HG03571 (cell line): ENCODE data around the gene ZNF785.
A peak's percentile ranks its signal among the peaks of the same experiment; 100 is the strongest.
"Not testable (repeated sequence)": the region's sequence is repeated elsewhere in the genome, so short reads cannot be mapped to it uniquely, and the experiment has no call there.

ENCODE experiments used
- ATAC-seq: cut with Tn5 transposase; IDR thresholded peaks from one replicate; pipeline ENCODE4 v1.9.1; 2021; ENCODE audit not compliant: unreplicated experiment

The ZNF785 gene

DNA sequence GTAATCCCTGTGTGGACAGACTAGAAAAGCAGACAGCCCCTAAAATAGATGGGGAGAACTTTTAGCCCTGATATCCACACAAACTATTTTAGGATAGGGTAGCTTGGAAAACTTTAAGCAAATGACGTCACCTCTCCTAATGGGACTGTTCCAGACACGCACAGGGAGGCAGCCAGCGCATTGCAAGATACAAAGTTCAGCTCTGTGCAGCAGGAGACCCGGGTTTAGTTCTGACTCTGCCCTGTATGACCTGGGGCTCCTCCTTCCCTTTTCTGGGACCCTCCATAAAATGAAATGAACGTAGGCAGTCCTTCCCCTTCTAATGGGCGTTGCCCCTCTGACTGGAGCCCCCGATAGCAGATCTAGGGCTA is 18.4 kb upstream of the ZNF785 start:
- ATAC-seq = no peak

DNA sequence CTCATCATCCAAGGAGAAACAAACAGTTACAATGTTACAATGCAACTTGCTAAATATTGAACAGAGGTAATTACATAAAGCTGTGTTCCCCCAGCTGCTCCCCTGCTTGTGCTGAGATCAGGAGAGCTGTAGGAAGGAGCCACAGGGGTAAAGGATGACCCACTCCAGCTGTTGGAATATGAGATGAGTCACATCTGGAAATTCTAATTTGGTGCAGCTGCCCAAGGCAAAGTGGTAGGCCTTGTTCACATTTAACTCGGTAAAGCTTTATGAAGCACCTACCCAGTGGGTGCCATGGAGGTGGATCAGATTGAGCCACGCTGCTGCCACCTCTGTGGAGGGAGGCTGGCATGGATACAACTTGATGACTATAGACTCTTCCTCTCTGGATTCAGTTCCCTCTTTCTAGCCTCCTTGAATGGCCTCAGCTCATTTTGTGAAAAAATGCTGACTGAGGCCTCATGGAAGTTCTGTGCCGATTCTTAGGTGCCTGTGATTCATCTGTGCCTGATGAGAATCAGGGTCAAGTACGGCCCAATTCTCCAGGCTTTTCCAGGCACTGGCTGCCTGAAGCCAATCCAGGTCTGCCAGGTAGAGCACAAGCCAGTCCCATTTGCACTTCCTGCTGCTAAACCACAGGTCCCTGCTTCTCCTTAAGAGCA is 17.2 kb upstream of the ZNF785 start:
- ATAC-seq = no peak

DNA sequence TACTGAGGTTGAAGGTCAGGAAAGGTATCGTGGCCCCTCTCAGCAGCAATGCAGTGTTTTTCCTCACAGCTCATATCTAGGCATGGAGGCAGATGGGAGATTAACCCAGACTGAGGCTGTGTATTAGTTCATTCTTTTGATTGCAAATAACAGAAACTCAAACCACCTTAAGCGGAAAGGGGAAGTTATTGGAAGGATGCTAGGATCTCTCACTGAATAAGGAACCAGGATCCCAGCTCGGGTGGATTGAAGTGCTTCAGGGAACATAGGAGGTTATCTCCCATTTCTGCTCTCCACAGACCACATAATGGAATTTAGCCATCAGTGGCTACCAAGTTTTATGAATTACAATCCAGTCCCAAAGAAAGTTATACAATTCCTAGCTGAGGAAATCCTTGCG is 16.5 kb upstream of the ZNF785 start:
- no peak for ATAC-seq

DNA sequence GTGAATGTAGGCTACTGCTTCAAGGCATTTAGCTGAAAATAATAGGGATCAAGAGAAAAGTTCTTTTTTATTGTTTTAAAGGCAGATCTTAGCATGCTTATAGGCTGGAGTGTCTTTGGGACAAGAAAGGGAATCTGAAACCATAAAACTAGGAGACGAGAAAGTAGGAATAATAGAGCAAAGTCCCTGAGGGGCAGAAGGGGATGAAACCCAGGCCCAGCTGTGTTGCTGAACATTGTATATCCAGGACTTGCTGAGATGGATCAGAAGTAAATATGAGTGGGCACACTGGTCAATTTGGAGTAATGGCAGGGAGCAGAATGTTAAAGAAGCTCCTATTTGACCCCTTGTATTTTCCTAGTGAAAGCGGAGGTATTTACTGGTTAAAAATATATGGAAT is 15.4 kb upstream of the ZNF785 start:
- ATAC-seq = no peak

DNA sequence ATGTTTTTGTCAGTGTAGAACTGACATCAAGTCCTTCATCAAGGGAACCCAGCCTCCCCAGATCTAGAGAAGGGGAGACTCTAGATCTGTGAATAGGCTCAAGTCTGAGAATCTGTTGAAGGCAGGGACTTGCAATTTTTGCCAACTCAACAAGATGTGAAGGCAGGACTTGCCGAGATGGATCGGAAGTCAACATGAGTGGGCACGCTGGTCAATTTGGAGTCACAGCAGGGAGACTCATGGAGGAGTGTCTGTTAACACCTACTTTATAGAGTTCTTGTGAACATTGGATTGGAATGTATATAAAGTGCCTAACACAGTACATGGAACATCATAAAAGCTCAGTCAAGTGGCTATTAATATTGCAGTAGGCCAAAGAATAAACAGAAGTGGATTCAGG is 14.7 kb upstream of the ZNF785 start:
- no peak for ATAC-seq

DNA sequence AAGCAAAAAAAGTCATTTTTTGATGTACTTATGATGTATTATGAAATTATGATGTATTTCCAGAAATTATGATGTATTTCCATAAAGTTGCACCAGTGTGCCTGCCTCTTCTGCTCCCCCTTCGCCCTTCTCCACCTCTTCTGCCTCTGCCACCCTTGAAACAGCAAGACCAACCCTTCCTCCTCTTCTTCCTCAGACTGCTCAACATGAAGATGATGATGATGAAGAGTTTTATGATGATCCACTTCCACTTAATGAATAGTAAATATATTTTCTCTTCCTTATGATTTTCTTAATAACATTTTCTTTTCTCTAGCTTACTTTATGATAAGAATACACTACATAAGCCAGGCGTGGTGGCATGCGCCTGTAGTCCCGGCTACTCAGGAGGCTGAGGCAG is 7.4 kb upstream of the ZNF785 start:
- no peak for ATAC-seq

DNA sequence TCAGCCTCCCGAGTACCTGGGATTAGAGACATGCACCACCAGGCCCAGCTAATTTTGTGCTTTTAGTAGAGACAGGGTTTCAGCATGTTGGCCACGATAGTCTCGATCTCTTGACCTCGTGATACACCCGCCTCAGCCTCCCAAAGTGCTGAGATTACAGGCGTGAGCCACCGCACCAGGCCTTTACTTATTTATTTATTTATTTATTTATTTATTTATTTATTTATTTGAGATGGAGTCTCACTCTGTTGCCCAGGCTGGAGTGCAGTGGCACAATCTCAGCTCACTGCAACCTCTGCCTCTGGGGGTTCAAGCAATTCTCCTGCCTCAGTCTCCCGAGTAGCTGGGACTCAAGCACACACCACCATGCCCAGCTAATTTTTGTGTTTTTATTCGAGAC is 5.4 kb upstream of the ZNF785 start:
- not testable (repeated sequence) for ATAC-seq

DNA sequence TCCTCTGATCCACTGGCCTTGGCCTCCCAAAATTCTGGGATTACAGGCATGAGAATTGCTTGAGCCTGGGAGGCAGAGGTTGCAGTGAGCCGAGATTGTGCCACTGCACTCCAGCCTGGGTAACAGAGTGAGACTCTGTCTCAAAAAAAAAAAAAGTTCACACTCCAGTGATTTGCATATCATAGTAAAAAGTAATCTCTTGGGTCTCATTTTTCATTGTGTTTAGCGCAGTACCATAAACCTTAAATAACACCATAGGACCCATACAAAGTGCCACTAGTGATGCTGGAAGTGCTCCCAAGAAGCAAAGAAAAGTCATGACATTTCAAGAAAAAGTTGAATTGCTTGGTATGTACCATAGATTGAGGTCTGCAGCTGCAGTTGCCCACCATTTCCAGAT is 4.1 kb upstream of the ZNF785 start:
- not testable (repeated sequence) for ATAC-seq

DNA sequence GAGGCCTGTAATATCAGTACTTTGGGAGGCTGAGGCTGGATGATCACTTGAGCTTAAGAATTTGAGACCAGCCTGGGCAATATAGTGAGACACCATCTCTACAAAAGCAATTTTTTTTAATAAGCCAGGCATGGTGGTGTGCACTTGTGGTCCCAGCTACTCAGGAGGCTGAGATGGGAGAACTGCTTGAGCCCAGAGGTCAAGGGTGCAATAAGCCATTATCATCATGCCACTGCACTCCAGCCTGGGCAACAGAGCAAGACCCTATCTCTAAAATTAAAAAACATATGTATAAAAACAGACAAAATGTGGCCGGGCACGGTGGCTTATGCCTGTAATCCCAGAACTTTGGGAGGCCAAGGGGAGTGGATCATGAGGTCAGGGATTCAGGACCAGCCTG is 3.2 kb upstream of the ZNF785 start:
- no peak for ATAC-seq

DNA sequence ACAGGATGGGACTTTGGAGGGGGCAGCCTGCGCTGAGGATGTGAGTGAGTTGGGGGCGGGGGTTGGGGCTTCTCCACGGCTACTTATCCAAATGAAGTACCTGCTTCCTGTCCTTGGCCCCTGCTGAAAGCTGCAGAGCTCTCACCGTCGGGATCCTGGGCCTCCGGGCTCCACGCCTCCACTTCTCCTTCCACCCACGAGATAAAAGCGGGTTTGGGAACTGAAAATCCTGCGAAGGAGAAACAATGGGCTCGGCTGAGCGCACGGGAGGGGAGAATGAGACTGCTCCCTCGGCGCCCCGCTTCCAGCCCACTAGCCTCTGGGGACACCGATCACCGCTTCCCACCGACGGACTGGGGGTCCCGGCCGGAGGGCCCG is 486 bp downstream of the ZNF785 start:
- ATAC-seq = peak; percentile 25

DNA sequence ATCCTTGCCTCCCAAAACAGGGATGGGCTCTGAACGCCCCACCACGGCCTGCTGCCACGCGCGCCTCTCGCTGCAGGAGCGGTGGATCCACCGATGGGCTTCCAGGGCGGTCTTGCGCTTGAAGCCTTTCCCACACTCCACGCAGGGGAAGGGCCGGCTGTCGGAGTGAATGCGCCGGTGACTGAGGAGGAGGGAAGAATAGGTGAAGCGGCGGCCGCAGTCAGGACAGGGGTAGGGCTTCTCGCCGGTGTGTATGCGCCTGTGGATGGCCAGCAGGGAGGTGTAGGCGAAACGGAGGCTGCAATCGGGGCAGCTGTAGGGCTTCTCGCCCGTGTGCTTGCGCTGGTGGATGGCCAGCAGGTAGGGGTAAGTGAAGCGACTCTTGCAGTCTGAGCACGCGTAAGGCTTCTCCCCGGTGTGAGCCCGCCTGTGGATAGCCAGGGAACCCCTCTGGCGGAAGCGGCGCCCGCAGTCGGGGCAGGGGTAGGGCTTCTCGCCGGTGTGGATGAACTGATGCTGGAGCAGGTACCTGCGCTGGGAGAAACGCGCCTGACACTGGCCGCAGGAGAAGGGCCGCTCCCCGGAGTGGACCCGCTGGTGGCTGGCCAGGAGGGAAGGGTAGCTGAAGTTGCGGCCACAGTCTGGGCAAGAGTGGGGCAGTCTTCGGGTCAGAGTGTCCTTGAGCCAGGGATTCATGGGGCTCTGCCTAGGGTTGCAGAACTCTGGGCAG is 2.7 kb downstream of the ZNF785 start:
- ATAC-seq = no peak

DNA sequence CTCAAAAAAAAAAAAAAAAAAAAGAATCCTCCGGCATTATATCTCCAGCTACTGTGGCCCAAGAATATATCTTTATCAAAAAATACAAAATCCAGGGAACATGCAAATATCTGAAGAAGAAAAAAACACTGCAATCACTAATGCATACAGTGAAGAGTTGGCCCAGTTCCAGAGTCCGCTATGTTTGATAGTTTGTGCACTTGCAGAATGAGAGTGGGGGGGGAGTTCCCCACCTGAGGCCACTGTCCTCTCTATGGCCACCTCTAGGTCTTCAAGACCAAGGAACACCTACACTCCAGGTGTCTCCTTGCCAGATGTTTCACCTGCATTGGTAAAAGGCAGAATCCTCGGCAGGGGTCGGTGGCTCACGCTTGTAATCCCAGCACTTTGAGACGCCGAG is 4.0 kb downstream of the ZNF785 start:
- no peak for ATAC-seq

DNA sequence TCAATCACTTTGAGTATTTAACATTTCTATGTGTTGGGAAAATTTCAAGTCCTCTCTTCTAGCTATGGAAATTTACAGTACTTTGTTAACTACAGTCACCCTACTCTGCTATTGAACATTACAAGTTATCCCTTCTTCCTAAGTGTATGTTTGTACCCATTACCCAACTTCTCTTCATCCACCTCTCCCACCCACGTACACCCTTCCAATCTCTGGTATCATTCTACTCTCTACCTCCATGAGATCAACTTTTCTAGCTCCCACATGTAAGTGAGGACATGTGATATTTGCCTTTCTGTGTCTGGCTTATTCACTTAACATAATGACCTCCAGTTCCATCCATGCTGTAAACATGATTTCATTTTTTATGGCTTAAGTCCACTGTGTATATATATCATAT is 10.8 kb downstream of the ZNF785 start:
- ATAC-seq = no peak

DNA sequence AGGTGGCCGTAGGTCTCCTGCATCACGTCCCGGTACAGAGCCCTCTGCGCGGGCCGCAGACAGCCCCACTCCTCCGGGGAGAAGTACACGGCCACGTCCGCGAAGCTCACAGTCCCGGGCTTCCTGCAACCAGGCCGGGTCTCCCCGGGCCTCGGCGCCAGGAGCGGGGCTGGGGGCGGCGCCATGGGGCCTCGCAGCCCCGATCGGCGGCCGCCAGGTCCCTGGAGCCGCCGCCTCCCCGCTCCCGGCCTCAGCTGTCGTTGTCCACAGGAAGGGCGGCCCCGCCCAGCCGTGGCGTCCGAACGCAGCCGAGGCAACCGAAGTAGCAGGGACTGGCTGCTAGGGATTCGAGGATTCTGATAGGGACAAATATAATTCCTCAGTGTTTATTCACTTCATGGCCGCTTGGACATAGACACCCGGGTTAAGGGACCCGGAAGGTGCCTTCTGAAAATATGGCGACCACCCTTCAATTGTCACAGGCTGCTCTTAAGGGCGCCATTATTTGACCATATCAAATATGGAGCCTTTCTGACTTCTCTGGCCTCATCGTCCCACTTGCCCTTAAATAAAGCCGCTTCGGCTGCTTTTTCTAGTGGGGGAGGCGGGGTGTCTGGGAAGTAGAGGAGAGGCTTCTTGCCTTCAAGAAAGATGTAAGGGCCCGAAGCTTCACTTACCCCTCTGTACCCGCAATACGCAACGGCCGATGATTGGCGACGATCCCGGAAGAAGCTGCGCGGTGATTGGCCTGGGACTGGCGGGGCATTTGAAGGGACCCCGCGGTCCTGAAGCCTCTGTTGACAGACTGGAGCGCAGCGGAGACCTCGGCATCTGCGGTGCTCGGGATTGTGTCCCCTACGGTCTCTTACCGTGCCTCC is 13.8 kb downstream of the ZNF785 start, which contains the start of gene ZNF688:
TSS of gene ZNF688 (minus strand) at position 270 of the 878 bp plus-strand sequence. CDS start at position 185, 85 bp downstream.
- peak; percentile 64 for ATAC-seq

DNA sequence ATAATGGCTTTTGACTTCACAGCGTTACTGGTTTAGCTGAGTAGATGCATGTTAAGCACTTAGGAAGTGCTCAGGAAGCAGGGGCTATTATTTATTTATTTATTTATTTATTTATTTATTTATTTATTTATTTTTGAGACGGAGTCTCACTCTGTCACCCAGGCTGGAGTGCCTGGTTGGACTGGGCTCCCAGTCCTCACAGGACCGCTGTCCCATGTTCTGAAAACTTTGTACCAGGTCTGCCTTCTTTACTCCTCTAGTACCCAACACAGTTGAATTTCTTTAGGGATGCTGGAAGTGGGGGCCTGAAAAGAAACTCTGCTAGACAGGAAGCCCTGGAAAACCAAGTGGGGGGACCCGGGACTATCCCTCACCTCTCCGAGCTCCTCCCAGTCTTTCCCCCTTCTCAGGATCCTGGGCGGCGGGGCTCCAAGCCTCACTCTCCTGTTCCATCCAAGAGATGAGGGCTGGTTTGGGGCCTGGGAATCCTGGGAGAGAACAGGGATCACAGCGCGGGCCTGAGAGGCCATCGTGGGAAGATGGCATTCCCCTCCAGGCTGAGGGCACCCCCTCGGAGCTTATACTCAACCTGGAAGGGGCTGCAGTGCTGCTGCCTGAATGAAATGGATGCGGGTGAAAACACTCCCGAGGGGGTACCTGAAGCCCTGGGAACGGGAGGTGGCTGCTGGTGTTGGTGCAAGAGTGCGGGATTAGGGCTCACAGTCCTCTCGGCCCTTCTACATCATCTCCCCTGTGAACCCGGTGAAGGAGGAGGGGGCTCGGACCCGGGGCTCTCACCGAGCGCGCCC is 14.7 kb downstream of the ZNF785 start:
- no peak for ATAC-seq

DNA sequence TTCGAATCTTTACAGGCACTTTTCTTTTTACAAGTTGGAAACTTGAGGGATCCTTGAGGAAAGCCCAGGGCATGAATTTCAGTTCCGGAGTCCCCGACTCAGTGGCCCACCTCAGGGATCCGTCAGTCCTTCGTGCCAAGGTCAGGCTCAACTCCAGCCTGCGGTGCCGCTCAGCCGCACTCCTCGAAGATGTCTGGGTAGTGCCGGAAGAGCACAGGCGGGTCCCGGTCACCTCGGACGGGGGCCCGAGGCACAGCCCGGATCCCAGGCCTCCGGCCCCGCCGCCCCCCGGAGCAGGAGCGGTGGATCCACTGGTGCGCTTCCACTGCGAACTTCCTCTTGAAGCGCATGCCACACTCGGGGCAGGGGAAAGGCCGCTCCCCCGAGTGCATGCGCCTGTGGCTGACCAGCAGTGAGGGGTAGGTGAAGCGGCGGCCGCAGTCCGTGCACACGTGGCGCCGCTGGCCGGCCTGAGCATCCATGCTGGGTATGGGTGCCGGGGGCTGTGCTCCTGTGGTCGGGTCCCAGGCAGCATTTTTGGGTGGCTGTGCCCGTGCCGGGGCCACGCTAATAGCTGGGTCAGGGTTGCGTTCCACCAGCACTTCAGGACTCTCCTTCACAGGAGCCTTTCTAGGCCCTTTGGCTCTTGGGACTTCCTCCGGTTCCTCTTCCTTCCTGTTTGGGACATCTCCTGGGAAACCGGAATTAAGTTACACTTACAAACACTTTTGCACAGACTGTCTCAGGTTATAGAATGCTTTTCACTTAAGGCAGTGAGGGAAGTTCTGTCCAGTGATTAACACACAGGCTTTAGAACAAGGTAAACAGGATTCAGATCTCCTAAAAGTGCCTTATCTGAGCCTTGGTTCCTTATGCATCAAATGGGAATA is 15.5 kb downstream of the ZNF785 start:
- no peak for ATAC-seq

DNA sequence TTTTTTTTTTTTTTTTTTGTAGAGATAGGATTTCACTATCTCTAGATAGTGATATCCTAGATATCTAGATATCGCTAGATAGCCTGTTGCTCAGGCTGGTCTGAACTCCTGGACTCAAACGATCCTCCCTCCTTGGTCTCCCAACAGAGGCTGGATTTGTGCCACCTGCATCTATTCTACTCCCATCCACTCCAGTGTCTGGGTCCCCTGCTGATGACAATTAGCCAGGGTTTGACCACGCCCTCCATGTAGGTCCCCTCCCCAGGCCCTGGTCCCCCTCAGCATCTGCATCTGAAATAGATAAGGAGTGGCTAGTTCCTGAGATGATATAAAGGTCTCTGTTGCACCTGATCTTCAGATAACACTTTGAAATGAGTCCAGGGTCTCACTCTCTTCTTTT is 16.2 kb downstream of the ZNF785 start:
- ATAC-seq = no peak

DNA sequence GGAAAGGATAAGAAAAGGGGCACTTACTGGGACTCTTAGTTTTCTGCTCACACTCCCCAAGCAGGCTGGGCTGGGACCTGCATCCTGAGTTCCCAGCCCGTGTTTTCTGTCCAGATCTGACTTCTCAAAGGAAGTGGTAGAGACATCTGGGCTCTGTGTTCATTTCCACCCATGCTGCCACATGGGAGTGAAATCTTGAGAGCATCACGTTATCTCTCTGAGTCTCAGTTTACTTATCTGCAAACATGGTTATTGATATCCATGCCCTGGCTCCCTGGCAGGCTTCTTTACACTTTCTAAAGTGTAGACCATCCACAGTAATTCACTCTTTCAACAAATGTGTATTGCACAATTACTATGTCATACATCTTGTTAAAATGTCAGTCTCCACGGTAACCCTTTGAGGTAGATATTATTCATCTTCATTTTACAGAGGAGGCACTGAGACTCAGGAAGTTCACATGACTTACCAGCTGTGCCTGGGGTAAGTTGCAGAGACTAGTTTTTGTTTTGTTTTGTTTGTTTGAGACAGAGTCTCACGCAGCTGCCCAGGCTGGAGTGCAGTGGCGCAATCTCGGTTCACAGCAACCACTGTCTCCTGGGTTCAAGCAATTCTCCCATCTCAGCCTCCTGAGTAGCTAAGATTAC is 17.4 kb downstream of the ZNF785 start:
- ATAC-seq = peak; percentile 38

DNA sequence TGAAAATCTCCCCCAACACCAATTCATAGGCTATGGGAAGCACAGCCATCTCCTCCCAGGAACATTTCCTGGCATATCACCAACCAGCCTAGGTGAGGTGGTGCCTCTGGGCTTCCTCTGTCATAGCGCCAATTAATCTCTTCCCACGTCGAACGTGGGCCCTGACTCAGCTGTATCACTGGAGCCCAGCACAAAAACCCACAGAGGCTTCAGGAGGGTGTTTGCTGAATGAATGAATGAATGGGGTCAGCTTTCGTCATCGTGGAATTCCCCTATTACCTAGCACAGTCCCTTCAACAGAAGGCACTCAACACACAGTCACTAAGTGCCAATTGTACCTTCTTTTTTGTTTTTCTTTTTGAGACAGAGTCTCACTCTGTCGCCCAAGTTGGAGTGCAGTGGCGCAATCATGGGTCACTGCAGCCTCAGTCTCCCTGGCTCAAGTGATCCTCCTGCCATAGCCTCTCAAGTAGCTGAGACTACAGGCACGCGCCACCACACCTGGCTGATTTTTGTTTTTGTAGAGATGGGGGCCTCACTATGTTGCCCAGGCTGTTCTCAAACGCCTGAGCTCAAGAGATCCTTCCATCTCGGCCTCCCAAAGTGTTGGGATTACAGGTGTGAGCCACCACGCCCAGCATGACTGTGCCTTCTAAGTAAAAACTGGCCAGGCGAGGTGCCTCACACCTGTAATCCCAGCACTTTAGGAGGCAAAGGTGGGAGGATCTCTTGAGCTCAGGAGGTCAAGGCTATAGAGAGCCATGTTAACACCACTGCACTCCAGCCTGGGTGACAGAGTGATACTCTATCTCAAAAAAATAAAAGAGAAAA is 18.1 kb downstream of the ZNF785 start:
- no peak for ATAC-seq
